Activated CD4-positive, CD25-positive, alpha-beta regulatory T cell (primary cell): ENCODE data around the gene GSTT2.
"Not testable (repeated sequence)": the region's sequence is repeated elsewhere in the genome, so short reads cannot be mapped to it uniquely, and the experiment has no call there.

Experiments used
- DNase-seq, 4 experiments: peaks; one replicate each; lab custom pipeline; 2025; lab: John Stamatoyannopoulos, UW

Gene GSTT2

DNA sequence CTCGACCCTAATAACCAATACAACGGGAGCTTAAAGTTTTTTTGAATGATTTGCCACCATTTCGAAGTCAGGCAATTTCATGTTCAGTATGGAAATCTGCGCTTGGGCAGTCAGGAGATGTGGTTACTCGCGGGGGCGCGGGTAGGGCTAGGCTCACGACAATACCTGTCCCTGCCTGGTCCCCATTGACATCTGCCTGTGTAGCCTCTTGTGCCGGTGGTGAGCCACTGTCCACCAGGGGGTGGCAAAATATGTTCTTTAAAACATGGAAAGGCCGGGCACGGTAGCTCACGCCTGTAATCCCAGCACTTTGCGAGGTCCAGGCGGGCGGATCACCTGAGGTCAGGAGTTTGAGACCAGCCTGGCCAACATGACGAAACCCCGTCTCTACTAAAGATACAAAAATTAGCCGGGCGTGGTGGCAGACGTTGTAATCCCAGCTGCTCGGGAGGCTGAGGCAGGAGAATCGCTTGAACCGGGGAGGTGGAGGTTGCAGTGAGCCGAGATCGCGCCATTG, 5.0 kb upstream of the GSTT2 start:
- not testable (repeated sequence) for DNase-seq

DNA sequence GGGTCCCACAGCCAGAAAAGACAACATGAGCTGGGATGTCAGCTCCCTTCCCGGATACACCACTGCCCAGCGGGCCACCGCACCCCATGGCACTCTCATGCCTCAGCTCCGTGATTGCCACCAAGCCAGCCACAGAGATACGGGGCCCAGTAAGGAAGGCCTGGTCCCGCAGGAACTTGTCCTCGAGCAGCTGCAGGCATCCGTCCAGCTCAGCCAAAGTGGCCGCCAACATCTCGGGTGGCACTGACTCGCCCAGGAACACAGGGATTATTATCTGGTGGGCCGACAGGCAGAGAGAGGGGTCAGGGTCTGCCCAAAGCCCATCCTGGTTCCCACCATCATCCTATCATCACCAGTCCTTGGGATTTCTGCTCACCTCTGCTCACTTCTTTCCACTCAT, 2.6 kb upstream of the GSTT2 start:
- DNase-seq = not testable (repeated sequence)

DNA sequence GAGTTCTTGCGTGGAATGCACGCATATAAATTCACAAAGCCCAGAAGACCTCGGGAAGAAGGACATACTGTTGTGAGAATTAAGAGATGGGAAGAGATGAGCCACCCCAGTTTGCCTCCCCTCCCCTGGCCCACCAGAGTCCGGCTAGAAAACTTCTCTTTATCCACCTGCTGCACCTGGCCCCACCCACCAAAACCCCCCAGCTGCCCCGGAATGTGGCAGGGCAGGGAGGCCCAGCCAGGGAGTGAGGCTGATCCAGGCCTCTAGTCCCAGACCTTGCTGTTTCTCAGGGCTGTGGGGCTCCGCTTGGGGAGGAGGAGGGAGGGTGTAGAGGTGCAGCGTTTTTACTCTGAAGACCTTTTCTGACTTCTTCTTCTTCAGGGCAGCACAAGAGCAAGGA, 633 bp downstream of the GSTT2 start:
- DNase-seq = not testable (repeated sequence)

DNA sequence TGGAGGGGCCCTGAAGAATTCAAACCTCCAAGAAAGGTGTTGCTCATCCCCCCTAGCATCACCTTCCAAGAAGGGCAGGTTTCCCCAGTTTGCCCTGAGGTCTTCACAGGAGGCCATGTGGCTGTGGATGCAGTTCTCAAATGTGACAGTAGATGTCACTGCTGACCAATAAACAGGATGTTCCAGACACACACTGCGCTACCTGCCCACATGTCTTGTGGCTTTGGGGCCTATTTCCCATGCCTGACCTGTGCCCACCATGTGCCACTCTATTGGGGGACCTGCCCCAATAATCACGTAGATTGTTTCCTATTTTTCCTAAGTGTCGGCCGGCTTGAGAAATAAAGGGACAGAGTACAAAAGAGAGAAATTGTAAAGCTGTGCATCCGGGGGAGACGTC, 4.5 kb downstream of the GSTT2 start:
- DNase-seq = peak in 2 of 4 experiments; percentile 27 to 55

DNA sequence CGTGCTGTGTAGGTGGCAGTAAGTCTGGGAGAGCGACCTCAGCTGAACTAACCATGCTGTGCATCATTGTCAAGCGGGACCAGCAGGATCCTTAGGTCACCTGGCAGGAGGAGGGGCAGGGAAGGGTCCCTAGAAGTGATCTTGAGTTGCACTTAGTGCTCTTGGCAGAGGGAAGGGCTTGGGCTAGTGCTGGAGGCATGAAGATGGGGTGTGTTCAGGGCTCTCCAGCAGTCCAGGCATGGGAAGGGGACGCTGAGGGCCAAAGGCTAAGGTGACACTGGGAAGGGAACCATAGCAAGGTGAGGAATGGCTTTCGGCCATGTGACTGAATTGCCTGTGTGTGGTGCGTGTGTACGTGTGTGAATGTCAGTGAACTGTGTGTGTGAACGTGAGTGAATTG, 6.2 kb downstream of the GSTT2 start:
- not testable (repeated sequence) for DNase-seq

DNA sequence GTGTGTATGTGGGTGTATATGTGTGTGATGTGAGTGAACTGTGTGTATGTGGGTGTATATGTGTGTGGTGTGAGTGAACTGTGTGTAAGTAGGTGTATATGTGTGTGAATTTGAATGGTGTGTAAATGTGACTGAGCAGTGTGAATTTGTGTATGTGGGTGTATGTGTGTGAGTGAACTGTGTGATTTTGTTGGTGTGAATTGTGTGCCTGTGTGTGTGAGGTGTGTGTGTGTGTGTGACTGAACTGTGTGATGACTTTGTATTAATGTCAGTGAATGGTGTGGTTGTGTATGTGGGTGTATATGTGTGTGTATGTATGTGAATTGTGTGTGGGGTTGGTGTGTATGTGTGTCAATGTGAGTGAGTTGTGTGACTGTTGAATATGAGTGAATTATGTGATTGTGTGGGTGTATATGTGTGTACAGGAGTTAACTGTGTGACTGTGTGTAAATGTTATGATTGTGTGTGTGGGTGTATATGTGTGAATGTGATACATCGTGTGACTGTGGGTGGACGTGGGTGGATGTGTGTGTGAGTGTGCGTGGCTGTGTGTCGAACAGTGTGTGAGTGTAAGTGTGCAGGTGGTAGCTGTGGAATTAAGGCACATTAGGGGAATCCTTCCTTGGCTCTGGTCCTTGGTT, 6.7 kb downstream of the GSTT2 start:
- not testable (repeated sequence) for DNase-seq

DNA sequence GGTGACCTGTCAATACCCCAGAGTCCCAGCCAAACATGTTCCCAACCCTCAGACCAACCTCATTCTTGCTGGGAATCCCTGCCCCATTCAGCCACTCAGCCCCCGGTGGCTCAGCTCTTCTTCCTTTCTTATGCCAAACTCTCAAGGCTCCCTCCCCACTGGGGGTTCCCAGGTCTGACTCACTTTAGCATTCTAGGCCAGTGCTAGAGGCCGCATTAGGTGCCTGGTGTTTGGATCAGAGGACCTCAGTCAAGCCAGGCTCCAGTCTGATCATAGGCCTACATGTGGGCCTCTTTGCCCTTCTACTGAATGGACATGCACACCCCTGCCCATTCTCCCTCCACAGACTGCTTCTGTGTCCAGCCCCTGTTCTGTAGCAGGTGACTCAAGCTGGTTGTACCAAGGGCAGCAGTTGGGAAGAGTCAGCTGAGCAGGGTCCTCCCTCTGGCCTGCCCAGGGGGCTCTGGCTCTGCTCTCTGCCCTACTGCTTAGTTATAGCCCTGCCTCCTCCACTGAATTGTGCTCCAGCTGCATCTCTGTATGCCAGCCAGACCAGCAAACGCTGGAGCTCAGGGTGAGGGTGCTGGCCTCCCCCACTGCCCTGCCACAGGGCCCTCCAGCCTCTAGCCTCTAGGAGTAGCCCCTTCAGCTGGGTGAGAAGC, 9.8 kb downstream of the GSTT2 start:
- DNase-seq = not testable (repeated sequence)

DNA sequence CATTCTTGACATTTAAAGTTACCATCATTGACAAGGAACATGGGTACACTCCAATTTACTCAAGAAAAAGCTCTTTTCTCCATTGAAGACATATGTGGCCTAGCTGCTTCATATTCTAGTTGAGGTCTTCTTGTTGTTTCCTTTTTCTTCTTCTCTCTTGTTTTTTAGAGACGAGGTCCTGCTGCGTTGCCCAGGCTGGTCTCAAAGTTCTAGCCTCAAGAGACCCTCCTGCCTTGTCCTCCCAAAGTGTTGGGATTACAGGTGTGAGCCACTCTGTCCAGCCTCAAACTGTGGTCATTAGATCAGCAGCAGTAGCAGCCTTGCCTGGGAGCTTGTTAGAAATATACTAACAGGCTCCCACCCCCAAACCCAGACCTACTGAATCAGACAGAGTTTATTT, 13.1 kb downstream of the GSTT2 start:
- DNase-seq = not testable (repeated sequence)

DNA sequence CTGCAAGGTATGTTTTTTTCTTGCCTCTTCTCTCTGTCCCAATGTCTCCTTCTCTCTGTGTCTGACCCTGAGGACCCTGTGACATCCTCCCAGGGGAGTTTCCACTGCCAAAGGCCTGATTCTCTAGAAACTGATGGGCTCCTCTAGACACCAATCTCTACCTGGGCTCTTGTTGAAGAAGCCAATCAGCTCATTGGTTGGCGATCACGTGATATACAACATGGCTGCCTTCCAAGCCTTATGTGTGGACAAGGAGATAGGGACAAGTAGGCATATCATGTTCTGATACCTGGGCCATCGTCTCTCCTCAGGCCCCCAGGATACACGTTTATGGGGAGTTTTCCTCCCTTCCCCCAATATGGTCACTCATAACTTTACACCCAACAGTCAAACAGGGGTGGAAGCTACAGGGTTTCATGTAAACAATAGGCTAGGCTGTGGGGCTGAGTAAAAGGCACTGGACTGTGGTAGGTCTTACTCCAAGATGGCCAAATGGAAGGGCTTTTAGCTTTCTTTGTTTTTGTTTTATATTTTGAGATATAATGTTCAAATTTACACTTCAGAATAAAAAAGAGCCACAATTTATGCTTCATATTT, 13.7 kb downstream of the GSTT2 start:
- DNase-seq = not testable (repeated sequence)

DNA sequence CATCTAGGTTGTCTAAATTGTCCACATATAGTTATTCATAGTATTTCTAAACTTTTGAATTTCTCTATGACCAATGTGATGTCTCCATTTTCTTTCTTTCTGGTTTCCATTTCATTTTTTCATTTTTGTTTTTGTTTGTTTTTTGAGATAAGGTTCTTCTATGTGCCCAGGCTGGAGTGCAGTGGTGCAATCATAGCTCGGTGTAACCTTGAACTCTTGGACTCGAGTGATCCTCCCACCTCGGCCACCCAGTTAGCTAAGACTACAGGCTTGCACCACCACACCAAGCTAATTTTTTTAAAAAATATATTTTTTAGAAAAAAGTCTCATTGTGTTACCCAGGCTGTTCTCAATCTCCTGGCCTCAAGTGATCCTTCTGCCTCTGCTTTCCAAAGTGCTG, 17.2 kb downstream of the GSTT2 start:
- DNase-seq = no peak

DNA sequence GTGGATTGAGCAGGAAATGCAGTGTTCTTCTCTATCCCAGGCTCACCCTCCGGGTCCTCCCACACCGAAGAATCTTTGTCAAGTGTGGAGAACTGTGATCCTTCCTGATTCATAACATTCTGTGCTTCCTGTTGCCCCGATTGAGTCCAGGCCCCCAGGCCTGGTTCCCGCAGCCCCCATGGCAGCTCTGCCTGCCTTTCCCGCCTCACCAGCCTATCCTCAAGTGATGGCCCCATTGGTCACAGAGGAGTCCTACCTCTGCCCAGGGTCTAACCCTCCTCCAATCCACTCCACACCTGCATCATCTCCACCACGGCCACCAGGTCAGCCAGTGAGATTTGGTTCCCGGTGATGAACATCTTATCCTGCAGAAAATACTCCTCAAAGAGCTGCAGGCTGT, 19.8 kb downstream of the GSTT2 start:
- DNase-seq = not testable (repeated sequence)

DNA sequence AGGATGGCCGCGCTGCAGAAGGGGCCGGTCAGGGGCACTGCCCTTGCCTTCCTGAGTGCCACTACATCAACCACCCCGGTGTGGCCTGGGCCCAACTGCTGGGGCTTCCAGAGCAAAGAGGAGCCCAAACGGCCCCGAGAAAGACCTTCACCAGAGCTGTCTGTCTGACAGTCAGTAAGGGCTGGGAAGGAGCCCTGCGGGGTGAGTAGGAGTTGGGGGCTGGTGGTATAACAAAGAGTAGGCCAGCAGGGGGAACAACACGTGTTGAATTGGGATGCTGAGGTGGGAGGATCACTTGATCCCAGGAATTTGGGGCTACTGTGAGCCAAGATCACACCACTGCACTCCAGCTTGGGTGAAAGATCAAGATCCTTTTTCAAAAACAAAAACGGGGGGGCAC, 21.4 kb downstream of the GSTT2 start:
- no peak for DNase-seq

DNA sequence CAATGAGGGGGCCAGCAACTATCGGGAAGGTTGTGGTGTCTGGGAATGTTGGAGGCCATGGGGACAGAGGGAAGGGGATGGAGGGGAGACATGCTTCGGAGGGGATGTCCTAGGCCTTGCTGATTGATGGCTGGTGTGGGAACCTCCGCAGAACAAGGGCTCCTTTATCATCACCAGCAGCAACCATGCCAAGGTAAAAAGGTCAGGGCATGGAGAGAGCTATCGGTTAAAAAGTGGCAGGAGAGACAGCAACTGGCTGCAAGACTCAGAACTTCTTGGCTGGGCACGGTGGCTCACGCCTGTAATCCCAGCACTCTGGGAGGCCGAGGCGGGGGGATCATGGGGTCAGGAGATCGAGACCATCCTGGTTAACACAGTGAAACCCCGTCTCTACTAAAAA, 22.3 kb downstream of the GSTT2 start:
- no peak for DNase-seq

DNA sequence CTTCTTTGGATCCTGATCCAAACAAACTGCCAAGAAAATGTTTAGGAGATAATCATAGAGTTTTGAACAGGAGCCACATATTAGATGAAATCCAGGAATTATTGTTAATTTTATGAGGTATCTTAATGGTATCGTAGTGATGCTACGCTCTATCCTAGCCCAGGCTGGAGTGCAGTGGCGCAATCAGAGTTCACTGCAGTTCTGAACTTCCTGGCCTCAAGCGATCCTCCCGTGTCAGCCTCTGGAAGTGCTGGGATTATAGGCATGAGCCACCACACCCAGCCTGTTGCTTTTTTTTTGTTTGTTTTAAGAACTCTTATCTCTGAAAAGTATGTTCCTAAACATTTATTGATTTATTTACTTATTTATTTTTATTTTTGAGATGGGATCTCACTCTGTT, 22.9 kb downstream of the GSTT2 start:
- no peak for DNase-seq

DNA sequence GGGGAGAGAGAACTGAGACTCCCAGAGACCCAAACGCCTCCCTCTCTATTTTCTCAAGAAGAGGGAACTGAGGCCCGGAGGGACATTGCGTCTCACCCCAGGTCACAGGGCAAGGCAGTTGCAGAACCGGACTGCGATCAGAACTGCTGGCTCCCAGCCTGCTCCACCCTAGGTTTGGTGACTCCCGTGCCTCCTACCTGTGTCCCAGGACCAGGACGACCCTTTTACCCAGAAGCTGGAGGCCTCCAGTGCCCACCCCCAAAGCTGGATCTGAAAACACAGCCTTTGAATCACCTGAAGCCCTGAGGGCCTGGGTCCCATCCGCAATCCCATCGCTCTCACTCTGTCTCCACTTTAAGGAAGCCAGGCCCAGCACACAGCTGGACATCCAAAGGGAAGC, 24.0 kb downstream of the GSTT2 start:
- DNase-seq = no peak

DNA sequence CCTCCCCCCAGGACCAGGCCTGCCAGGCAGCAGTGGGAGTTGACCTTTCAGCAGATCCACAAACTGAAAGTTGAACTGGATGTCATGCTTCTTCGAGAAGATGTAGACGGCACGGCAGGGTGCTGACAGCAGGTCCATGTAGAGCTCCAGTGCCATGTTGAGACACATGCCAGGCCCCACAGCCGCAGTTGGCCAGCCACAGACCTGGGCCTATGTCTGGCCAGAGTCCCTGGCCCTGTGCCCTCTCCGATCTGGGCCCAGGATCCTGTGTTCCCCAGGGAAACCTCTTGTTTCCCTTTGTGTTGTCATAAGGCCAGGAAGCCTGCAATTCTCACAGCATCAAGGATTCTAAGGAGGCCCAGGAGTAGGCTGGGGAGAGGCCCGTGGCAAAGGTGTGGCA, 25.3 kb downstream of the GSTT2 start, which contains the start of gene GSTT4:
Gene GSTT4 (minus strand): TSS at position 253 of the 400 bp plus-strand sequence. CDS start 97 bp downstream, at position 156.
- no peak for DNase-seq

DNA sequence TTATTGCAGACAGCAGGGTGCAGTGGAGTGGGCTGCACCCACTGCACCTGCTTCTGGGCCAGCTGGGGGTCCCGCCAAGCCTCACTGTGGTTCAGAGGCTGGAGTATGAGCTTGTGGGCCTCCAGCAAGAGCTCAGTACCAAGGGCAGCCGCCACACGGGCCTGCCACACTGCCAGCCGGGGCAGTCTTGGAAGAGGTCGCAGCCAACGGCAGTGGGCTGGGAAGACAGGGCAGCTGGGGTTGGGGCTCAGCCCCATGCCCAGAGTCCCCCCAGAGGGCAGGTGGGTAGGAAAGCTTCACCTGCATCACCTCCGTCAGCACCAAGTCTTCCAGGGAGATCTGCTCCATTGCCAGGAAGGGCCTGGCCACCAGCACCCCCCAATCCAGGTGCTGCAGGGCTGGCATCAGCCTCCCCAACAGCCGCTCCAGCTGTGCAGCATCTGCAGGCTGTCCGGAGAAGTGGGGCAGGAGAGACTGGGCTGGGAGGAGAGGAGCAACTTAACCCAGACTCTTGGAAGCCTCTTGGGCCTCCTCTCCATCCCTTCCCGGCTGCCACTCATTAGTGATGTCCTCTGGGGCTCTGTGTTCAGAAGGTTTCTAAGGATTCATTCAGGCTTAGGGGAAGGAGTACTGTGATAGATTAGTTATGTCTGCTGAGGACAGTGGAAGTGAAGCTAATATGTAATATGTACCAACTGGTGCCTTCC, 26.4 kb downstream of the GSTT2 start:
- no peak for DNase-seq

DNA sequence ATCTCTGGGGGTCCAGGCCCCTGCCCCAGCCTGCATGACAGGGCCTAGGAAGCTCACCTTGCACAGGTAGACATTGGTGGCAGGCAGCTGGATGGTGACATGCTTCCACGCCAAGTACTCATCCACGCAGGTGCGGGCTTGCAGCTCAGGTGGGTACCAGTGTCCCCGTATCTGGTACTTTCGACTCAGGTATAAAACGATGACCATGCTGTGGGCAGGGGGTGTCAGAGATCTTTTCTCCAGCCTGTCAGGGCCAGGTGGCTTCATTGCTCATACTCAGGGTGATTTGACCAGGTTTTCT, 26.9 kb downstream of the GSTT2 start:
- no peak for DNase-seq

DNA sequence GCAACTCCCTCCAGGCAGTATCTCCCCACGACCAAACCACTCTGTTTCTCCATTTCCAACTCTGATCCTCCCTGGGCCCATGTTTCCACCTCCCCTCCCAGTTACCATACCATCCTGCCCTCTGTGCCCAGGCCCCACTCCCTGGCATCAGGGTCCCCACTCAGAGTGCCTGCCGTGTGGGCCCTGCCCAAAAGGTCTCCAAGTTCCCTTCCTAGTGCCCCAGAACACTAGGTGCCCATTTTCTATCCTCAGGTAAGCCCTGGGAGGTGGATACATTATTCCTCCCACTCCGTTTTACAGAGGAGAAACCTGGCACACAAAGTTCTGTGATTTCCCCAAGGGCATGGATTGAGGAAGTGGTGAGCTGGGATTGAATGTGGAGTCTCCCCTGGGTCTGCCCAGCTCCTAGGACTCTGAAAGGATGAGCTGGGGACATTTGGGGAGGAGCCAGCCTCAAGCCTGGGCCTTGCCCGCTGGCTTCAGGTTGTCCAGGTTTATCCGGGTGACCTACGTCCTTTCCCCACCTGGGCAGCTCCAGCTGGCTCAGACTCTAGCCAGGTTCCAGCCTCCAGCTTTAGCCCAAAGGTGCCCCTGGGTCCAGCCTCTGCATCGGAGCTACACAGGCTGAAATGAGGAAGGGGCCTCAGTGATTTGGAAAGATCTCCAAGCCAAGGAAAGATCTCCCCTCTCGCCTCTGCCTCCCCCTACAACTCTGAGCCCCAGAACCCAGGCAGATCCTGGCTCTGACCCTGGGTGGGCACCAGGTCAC, 27.5 kb downstream of the GSTT2 start:
- DNase-seq = no peak

DNA sequence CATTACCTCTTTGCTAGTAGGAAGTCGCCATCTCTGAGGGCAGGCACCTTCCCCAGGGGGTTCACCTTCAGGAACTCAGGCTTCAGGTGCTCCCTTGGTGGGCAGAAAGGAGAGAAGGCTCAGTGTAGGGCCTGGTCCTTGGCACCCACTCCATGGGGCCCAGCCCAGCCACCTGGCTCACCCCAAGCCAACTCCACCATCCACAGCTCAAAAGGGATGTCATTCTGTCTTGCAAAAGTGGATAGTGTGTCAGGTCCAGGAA, 28.0 kb downstream of the GSTT2 start:
- no peak for DNase-seq

DNA sequence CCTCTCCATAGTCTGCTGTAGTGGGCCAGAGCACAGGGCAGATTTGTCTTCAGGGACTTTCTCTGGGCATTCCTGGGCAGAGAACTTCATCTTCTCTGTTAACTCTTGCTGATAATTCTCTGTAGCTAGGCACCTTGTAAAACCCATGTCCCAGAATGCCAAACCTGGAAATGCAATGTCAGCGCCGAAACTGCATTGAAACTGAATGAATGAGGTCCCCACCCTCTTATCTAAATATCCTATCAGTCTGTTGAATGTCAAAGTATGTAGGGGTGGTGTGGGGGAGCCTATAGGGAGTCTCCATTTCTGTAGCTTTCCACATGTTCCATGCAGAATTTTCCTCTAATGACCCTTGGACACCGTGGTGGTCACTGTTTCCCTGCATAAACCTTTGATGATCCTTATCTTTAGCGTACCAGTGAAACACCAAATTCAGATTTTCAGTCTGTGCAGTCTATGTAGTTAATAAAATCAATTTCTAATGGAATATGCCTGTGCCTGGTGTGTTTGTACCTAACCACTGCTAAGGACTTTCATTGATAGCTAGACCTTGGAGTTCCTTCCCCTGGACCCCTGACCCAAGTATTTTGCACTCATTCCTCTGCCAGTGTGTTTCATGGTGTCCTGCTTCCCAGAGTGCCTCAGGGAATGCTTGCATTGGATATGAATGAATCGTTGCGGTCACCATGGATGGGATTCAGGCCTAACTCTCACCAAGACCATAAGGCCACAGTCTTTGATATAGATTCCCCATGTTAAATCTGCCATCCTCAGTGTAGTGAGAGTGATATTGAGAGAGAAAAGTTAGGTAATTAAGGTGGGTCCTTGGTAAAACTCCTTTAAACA, 28.7 kb downstream of the GSTT2 start:
- no peak for DNase-seq
